Thyroid gland (tissue), 4 donors: ENCODE results near the gene FGD3.

Experiments
- CTCF ChIP-seq, 6 experiments: fragments of 200-600 bp in 3 of 6; fragments of 450-650 bp in 3 of 6; sonication (generic) in 3 of 6; IDR thresholded peaks; one replicate each; pipeline ENCODE4 v1.5.1; 2016 to 2019; ENCODE audit warnings: antibody characterized with exemption in 6 of 6, mild to moderate bottlenecking in 2 of 6, inconsistent platforms in 1 of 6, moderate library complexity in 1 of 6
- POLR2A ChIP-seq, 2 donors: fragments of 450-650 bp; IDR thresholded peaks; one replicate each; pipeline ENCODE4 v1.6.1; 2017; ENCODE audit warnings: antibody characterized with exemption in 2 of 2, mild to moderate bottlenecking in 2 of 2, moderate library complexity in 1 of 2

DNA sequence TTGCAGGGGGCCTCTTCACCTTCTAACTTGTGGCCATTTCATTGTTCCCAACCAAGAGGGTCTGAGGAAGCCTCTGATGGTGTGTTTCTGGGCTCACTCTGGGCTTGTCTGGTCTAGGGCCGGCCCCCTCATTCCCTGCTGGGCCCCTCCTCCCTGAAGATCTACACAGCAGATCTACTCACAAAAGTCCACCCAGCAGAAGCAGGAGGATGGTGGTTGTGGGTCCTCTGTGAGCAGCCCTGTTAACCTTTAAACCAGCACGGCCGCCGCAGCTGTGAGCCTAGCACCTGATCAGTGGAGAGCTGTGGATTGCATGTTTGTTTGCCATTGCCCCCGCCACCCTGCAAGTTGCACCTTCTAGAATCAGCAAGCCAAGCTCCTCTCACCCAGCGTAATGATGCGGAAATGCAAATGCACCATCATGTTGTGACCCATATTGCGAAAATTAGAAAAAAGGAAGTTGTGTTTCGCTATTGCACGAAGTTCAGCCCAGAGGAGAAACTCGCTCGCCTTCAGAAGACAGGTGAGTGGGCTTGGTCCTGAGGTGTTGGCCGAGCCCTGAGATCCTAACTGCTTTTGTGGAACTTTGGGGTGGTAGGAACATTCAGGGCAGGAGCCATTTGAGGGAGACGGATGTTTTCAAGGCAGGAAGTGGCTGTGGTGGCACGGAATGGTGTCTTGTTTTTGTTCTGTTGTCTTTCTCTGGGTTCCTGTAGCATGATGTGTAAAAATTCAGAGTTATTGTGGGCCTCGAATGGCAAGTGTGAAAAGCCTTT lies 16.7 kb downstream of the FGD3 start:
- TF ChIP-seq CTCF (IDR thresholded peaks at IDR 0.05), result no peak
- no peak for TF ChIP-seq POLR2A (IDR thresholded peaks at IDR 0.05)
